GM19463 (cell line): Measurements from ENCODE around the gene IL4.
A peak's percentile ranks its signal among the peaks of the same experiment; 100 is the strongest.

Experiments used
- ATAC-seq: cut with Tn5 transposase; IDR thresholded peaks from one replicate; pipeline ENCODE4 v1.9.1; 2021; ENCODE audit warnings: mild to moderate bottlenecking, moderate library complexity; ENCODE audit not compliant: unreplicated experiment

The IL4 gene

GRCh38 chr5:132657676-132658380 lies 16.0 kb upstream of the IL4 start, which contains the start of gene IL13:
Gene IL13, plus strand, starts transcription at chr5:132658173. Its CDS starts 14 bp downstream, at chr5:132658187.
- ATAC-seq: no peak

GRCh38 chr5:132658381-132659302 lies 15.1 kb upstream of the IL4 start:
- no peak for ATAC-seq

- no peak for ATAC-seq
Measured at GRCh38 chr5:132659598-132660493, 13.9 kb upstream of the IL4 start.

- ATAC-seq: peak; percentile 16
Measured at GRCh38 chr5:132661231-132662003, 12.4 kb upstream of the IL4 start.

GRCh38 chr5:132662004-132662401 lies 11.8 kb upstream of the IL4 start:
- no peak for ATAC-seq

- ATAC-seq: peak; percentile 51
Measured at GRCh38 chr5:132662925-132663770, 10.6 kb upstream of the IL4 start.

GRCh38 chr5:132663771-132664695 lies 9.8 kb upstream of the IL4 start:
- peak; percentile 45 for ATAC-seq

- no peak for ATAC-seq
Measured at GRCh38 chr5:132664696-132665209, 9.0 kb upstream of the IL4 start.

GRCh38 chr5:132665574-132666080 lies 8.2 kb upstream of the IL4 start:
- no peak for ATAC-seq

GRCh38 chr5:132666310-132667123 lies 7.3 kb upstream of the IL4 start:
- ATAC-seq: no peak

- no peak for ATAC-seq
Measured at GRCh38 chr5:132667309-132667708, 6.5 kb upstream of the IL4 start.

- no peak for ATAC-seq
Measured at GRCh38 chr5:132667761-132668705, 5.8 kb upstream of the IL4 start.

GRCh38 chr5:132668706-132669454 lies 4.9 kb upstream of the IL4 start:
- no peak for ATAC-seq

GRCh38 chr5:132669455-132669820 lies 4.4 kb upstream of the IL4 start:
- ATAC-seq: no peak
